IPS DF 6.9 (cell line): ENCODE measurements around the gene SLC35F3.

Experiments used
- DNase-seq: peaks from one replicate; pipeline ENCODE4 v3.0.0-alpha.2; 2013; ENCODE audit warnings: low read depth, low spot score
- H3K27ac ChIP-seq: one replicate; pipeline ENCODE4 v1.5.1; 2013; ENCODE audit warnings: low read length, control low read depth
- H3K27me3 ChIP-seq: 2 replicates; pipeline ENCODE4 v1.6.1; 2013; ENCODE audit warnings: mild to moderate bottlenecking, low read length; ENCODE audit not compliant: control insufficient read depth, insufficient read depth
- H3K36me3 ChIP-seq: 2 replicates; pipeline ENCODE4 v1.6.1; 2013; ENCODE audit warnings: low read length; ENCODE audit not compliant: control insufficient read depth, insufficient read depth
- H3K4me1 ChIP-seq: 2 replicates; pipeline ENCODE4 v1.6.1; 2013; ENCODE audit warnings: low read length; ENCODE audit not compliant: control insufficient read depth, insufficient read depth
- H3K4me3 ChIP-seq: 2 replicates; pipeline ENCODE4 v1.5.1; 2013; ENCODE audit warnings: mild to moderate bottlenecking, low read length
- H3K9me3 ChIP-seq: 2 replicates; pipeline ENCODE4 v1.6.1; 2013; ENCODE audit warnings: low read length, inconsistent platforms; ENCODE audit not compliant: control insufficient read depth, insufficient read depth
- WGBS: extraction: QIAGEN DNeasy Blood & Tissue Kit; methylation state at CpG from one replicate; pipeline ENCODE4 v1.1.7; 2013; ENCODE audit warnings: mixed read lengths, missing lambda C conversion rate; ENCODE audit not compliant: insufficient read length, insufficient coverage; 5-methylcytosine and 5-hydroxymethylcytosine counted together

Gene SLC35F3

GRCh38 chr1:234093741-234094140, 189.3 kb downstream of the SLC35F3 start:
- Histone ChIP-seq H3K27me3 (no peaks in the 10 kb centered on the region), H3K9me3 (no peaks in the 10 kb centered on the region), H3K4me3 (no peak overlapping the region), H3K4me1 (no peaks in the 10 kb centered on the region), H3K36me3 (no peaks in the 10 kb centered on the region; the same call in 1 of the 2 replicates), H3K27ac (no peak overlapping the region)
- no CpG with 5 or more reads among the region's 5 CpGs for WGBS
- DNase-seq, result no peak

- H3K27ac ChIP-seq, result no peak overlapping the region
- WGBS, result no CpG with 5 or more reads among the region's 1 CpG
- no peaks in the 10 kb centered on the region; the same call in 1 of the 2 replicates for H3K36me3 ChIP-seq
- no peaks in the 10 kb centered on the region for H3K4me1 ChIP-seq
- no peaks in the 10 kb centered on the region for H3K27me3 ChIP-seq
- H3K9me3 ChIP-seq, result no peaks in the 10 kb centered on the region
- no peak for DNase-seq
- H3K4me3 ChIP-seq, result no peak overlapping the region
These were observed 189.7 kb downstream of the SLC35F3 start for GRCh38 chr1:234094172-234094571.

DNA sequence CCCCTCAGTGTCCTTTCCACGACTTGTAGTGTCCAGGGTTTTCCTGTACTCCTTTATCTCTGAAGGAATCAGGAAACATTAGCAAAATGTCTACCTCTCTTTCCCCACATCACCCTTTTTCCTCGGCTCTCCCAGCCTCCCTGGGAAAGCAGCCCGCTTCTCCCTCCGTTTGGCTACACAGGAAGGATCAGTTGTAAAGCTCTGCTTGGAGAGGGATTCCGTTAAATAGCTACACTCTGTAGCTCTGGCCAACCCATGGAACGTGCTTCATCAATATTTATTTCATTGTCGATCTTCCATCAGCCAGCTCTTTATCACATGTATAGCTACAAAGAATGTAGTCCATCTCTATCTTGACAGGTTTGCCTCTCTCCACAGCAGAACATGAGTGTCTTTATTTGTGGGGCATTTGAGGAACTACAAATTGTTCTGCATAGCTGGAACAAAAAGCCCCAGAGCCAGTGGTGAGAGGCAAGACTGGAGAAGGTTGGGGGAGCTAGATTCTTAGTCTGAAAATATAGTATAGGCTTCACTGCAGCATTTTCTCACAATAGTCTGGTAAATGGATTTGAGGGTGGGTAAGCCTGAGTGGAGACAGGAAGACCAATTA, 191.8 kb downstream of the SLC35F3 start:
- no peak for DNase-seq
- no peak overlapping the region for H3K27ac ChIP-seq
- H3K9me3 ChIP-seq, result no peaks in the 10 kb centered on the region
- H3K27me3 ChIP-seq, result no peaks in the 10 kb centered on the region
- no CpG with 5 or more reads among the region's 7 CpGs for WGBS
- H3K4me3 ChIP-seq, result no peak overlapping the region
- no peaks in the 10 kb centered on the region; the same call in 1 of the 2 replicates for H3K36me3 ChIP-seq
- no peaks in the 10 kb centered on the region for H3K4me1 ChIP-seq

DNA sequence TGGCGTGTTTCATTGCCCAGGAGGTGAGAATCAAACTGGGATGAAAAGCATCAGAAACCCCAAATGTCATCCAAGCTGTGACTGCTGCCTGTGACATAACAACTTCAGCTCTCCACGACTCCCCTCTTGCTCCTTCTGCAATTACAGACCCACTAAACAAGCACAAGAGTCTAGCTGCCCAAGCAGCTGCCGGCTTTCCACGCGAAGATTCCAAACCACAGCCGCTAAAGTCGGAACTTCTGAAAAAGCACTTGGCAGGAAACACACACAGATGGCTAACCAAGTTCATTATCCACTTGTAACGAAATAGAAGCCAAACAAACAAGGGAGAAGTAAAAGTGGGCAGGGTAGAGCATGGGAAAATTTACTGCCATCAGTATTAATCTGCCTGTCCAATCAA, 198.1 kb downstream of the SLC35F3 start:
- no peak overlapping the region for H3K4me3 ChIP-seq
- no peaks in the 10 kb centered on the region for H3K4me1 ChIP-seq
- no CpG with 5 or more reads among the region's 8 CpGs for WGBS
- no peak overlapping the region for H3K27ac ChIP-seq
- H3K9me3 ChIP-seq, result no peaks in the 10 kb centered on the region
- no peaks in the 10 kb centered on the region; the same call in 1 of the 2 replicates for H3K36me3 ChIP-seq
- no peaks in the 10 kb centered on the region for H3K27me3 ChIP-seq
- no peak for DNase-seq

DNA sequence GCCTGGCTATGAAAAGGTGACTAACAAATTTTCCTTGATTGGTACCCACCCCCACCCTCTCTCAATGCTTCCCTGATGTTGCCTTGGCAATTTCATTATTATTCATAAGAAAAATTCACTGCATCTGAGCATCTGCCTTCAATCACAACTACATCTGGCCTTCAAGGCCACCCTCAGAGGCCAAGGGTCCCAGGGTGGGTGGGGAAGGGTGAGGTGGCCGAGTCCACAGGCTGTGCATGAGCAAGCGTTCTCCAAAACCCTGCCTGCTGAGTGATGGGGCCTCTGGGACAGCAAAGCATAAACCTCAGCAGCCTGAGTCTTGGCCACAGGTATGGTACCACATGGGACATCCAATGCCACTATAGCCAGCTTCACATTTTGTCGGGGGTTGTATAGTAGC, 198.7 kb downstream of the SLC35F3 start:
- DNase-seq, result no peak
- Histone ChIP-seq H3K36me3 (no peaks in the 10 kb centered on the region; the same call in 1 of the 2 replicates), H3K4me3 (no peak overlapping the region), H3K27me3 (no peaks in the 10 kb centered on the region), H3K27ac (no peak overlapping the region), H3K9me3 (no peaks in the 10 kb centered on the region), H3K4me1 (no peaks in the 10 kb centered on the region)
- no CpG with 5 or more reads among the region's 3 CpGs for WGBS

GRCh38 chr1:234106032-234106431, 201.6 kb downstream of the SLC35F3 start:
- H3K27me3 ChIP-seq, result no peaks in the 10 kb centered on the region
- H3K4me1 ChIP-seq, result no peaks in the 10 kb centered on the region
- no peaks in the 10 kb centered on the region for H3K9me3 ChIP-seq
- no peak overlapping the region for H3K27ac ChIP-seq
- no peaks in the 10 kb centered on the region for H3K36me3 ChIP-seq
- DNase-seq, result no peak
- H3K4me3 ChIP-seq, result no peak overlapping the region
- no CpG with 5 or more reads among the region's 2 CpGs for WGBS

GRCh38 chr1:234107416-234108021, 203.0 kb downstream of the SLC35F3 start:
- Histone ChIP-seq H3K27ac (no peak overlapping the region), H3K9me3 (no peaks in the 10 kb centered on the region), H3K36me3 (no peaks in the 10 kb centered on the region), H3K4me1 (no peaks in the 10 kb centered on the region), H3K27me3 (no peaks in the 10 kb centered on the region), H3K4me3 (no peak overlapping the region)
- no CpG with 5 or more reads among the region's 3 CpGs for WGBS
- no peak for DNase-seq

DNA sequence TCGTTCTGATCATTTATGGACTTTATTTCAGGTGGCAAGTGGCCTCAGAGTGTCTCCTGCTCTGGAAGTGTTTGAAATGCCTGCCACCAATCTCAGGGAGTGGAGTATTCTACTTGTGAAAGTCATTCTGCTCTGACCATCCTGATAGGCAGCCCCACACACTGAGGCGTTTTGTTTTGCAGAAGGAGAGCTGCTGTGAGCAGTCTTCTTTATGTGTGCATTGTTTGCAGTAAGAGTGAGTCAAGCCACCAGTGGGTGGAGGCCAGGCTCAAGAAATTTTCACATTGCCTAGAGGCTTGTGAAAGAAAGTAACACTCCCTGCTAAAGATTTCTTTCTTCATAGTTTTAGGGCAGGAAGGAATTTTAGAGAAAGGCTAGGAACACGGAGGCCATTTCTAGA, 204.4 kb downstream of the SLC35F3 start:
- Histone ChIP-seq H3K27me3 (no peaks in the 10 kb centered on the region), H3K27ac (no peak overlapping the region), H3K9me3 (no peaks in the 10 kb centered on the region), H3K4me1 (no peaks in the 10 kb centered on the region), H3K4me3 (no peak overlapping the region), H3K36me3 (no peaks in the 10 kb centered on the region)
- DNase-seq, result no peak
- WGBS, result no CpG with 5 or more reads among the region's 3 CpGs

DNA sequence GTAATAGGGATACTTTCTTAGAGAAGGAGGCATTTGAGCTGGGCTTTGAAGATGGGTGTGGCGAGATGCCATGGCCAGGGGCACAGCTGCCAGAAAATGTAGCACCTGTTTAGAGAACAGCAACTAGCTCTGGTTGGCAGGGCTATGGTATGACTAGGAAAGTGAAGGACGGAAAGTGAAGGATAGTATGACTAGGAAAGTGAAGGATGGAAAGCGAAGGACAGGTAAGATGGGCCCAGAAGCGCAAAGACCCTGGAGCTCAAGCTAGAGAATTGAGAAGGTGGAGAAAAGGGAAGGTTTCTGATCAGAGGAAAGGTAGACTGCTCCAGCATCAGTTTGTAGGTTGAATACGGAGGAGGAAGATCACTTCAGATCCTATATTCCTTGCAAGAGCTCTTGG, 205.4 kb downstream of the SLC35F3 start:
- Histone ChIP-seq H3K9me3 (no peaks in the 10 kb centered on the region), H3K4me3 (no peak overlapping the region), H3K4me1 (no peaks in the 10 kb centered on the region), H3K27ac (no peak overlapping the region), H3K27me3 (no peaks in the 10 kb centered on the region), H3K36me3 (no peaks in the 10 kb centered on the region)
- no peak for DNase-seq
- no CpG with 5 or more reads among the region's 5 CpGs for WGBS

DNA sequence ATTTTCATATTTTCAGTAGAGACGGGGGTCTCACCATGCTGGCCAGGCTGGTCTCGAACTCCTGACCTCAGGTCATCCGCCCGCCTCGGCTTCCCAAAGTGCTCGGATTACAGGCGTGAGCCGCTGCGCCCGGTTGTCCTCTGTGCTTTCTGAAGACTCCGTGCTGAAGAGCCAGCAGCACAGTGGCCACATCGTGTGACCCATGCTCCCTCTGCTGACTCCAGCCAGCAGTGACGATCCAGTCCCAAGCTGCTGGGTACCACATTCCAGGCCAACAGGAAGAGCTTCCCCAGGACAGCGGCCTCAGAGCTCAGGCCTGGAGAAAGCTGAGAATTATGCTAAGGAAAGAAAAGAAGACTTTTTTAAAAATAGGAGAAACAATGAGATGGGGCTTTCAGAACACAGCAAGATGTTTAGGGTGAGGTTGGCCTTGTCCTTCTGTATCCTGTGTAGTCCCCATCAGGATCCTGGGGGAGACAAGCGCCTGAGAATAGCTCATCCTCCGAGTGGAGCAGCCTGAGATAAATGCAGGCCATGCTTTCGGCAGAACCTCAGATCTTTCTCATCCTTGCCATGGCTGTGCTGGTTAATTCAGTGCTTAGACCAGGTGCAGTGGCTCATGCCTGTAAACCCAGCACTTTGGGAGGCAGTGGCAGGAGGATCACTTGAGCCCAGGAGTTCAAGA, 207.1 kb downstream of the SLC35F3 start:
- Histone ChIP-seq H3K4me3 (no peak overlapping the region), H3K27me3 (no peaks in the 10 kb centered on the region), H3K36me3 (no peaks in the 10 kb centered on the region), H3K9me3 (no peaks in the 10 kb centered on the region), H3K4me1 (no peaks in the 10 kb centered on the region), H3K27ac (no peak overlapping the region)
- no CpG with 5 or more reads among the region's 17 CpGs for WGBS
- peak; percentile 61 for DNase-seq
